ENCODE measurements around the gene C11orf52. TPM values are rescaled to one million over a fixed set of nuclear protein-coding genes. Genes with fewer than 3 reads are reported as not detected.
A peak's percentile ranks its signal among the peaks of the same experiment; 100 is the strongest.

C11orf52 gene
- total and polyA plus RNA-seq, 2 of the 8 experiments (the other 6 are each of a cell fraction or from before 2014, with no cell fraction given), result 1.7 to 2.7 TPM

DNA sequence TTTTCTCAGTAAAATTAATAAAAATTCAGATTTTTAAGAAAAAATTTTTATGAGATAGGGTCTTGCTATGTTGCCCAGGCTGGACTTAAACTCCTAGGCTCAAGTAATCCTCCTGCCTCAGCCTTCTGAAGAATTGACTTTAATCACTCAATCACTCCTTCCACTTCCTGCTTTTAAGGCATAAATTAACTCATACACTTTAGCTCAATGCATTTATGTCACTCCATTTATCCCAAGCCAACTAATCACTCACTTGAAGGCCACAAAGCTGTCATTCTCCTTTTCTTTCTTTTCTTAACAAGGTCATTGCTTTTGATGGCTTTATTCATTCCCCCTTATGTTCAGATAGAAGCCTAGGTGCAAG is 48.2 kb upstream of the C11orf52 start:
- H3K9me3 ChIP-seq (ENCODE audit: insufficient read depth in 2 of 2, low read depth in 1 of 2, low read length in 1 of 2), result no peaks in the 10 kb centered on the region
- H2AK5ac ChIP-seq (ENCODE audit: low read depth, low read length), result no peak overlapping the region
- H3K9ac ChIP-seq (replicated peaks in 1 of 4; ENCODE audit: extremely low read depth in 1 of 4, low read depth in 3 of 4, low read length in 3 of 4), result peak overlapping the region in 1 of 4 experiments; percentile 66; a peak in 2 of 7 replicates
- H3K36me3 ChIP-seq (ENCODE audit: control insufficient read depth in 2 of 4, insufficient read depth in 4 of 4, low read length in 3 of 4), result peaks cover 0 to 10% (median 0%) of the 10 kb centered on the region in 4 experiments; a peak in 1 of 8 replicates
- H2BK20ac ChIP-seq (ENCODE audit: low read length), result no peak overlapping the region
- peak overlapping the region; percentile 46 to 88 for H3K4me2 ChIP-seq (ENCODE audit: insufficient read depth in 1 of 2, low read depth in 2 of 2, low read length in 2 of 2)
- TF ChIP-seq YY1 (IDR thresholded peaks at IDR 0.05; ENCODE audit: low read depth, low read length), result no peak
- H3K23me2 ChIP-seq (ENCODE audit: low read depth, low read length), result peaks cover 2% of the 10 kb centered on the region
- no peak overlapping the region for H3K4ac ChIP-seq (replicated peaks; ENCODE audit: insufficient read length, low read depth, low read length)
- no peak overlapping the region for H2BK15ac ChIP-seq (ENCODE audit: low read length)
- H4K5ac ChIP-seq (ENCODE audit: insufficient read length, low read depth, low read length), result no peak overlapping the region
- H3K79me2 ChIP-seq (ENCODE audit: control insufficient read depth in 1 of 2, insufficient read depth in 2 of 2, low read length in 2 of 2), result no peaks in the 10 kb centered on the region
- no peak overlapping the region for H3K56ac ChIP-seq (replicated peaks; ENCODE audit: insufficient read length, low read depth, low read length)
- H4K8ac ChIP-seq (ENCODE audit: extremely low read depth, insufficient read depth, low read length), result no peak overlapping the region
- H3K23ac ChIP-seq (ENCODE audit: insufficient read length), result no peak overlapping the region
- H2BK120ac ChIP-seq (replicated peaks; ENCODE audit: low read depth, low read length), result no peak overlapping the region
- CTCF ChIA-PET (ENCODE audit: partially characterized antibody), result interaction anchor here (0.5 to 3.0 kb wide), 15 partner anchors 8 to 266 kb away, joined by 3 to 32 read pairs (median 5); no protein-coding TSS in a partner anchor
- H3K4me1 ChIP-seq (replicated peaks in 1 of 4; ENCODE audit: control insufficient read depth in 3 of 4, insufficient read depth in 4 of 4, low read length in 3 of 4), result no peaks in the 10 kb centered on the region; a peak in 1 of 7 replicates
- FAIRE-seq (no peak), DNase-seq (ENCODE audit: low read depth in 1 of 2, low spot score in 2 of 2) (no peak)
- 0 out of 2 replicates have a peak overlapping the region, but pooled peaks have one; percentile 92 for H2AFZ ChIP-seq (ENCODE audit: low read length)
- no peaks in the 10 kb centered on the region; a peak in 1 of 7 replicates for H3K27me3 ChIP-seq (replicated peaks in 1 of 4; ENCODE audit: control insufficient read depth in 3 of 4, extremely low read depth in 1 of 4, insufficient read depth in 3 of 4, low read length in 3 of 4)
- H3K14ac ChIP-seq (ENCODE audit: insufficient read length), result no peak overlapping the region
- H4K20me1 ChIP-seq (replicated peaks in 1 of 2; ENCODE audit: control insufficient read depth in 1 of 2, insufficient read depth in 2 of 2, low read length in 2 of 2), result no peaks in the 10 kb centered on the region
- H3K18ac ChIP-seq (ENCODE audit: extremely low read depth, low read length), result no peak overlapping the region
- H3K4me3 ChIP-seq (ENCODE audit: extremely low read depth in 1 of 4, insufficient read depth in 2 of 4, low read depth in 3 of 4, low read length in 4 of 4), result peak overlapping the region; percentile 69 to 88 (median 84)
- H2BK12ac ChIP-seq (ENCODE audit: low read depth, low read length), result no peak overlapping the region
- POLR2A ChIA-PET (ENCODE audit: partially characterized antibody), result interaction anchor here (0.6 to 2.2 kb wide), 8 partner anchors 9 to 216 kb away, joined by 3 to 7 read pairs (median 4); partner anchors contain the start of genes CFAP68, DIXDC1, FDXACB1 and SDHD
- H4K91ac ChIP-seq (replicated peaks; ENCODE audit: insufficient read length, low read length), result no peak overlapping the region
- no peak overlapping the region for H3K27ac ChIP-seq (ENCODE audit: low read depth, low read length)
- no peak overlapping the region for H2BK5ac ChIP-seq (ENCODE audit: low read depth, low read length)
- H3K79me1 ChIP-seq (ENCODE audit: low read depth, low read length), result no peaks in the 10 kb centered on the region
